Fibroblast of lung (primary cell): Measurements from ENCODE around the gene CCNY. TPM values are rescaled to one million over a fixed set of nuclear protein-coding genes. Genes with fewer than 3 reads are reported as not detected.
A peak's percentile ranks its signal among the peaks of the same experiment; 100 is the strongest.

Source experiments
- DNase-seq, 2 donors: peaks; one replicate each; pipeline versions ENCODE4 v3.0.0 to v3.0.0-alpha.2; 2010; ENCODE audit warnings: low read depth in 2 of 2
- H2AFZ ChIP-seq: 2 replicates; pipeline ENCODE4 v1.5.1; 2012; ENCODE audit warnings: low read length, control low read depth, inconsistent platforms
- H3K27ac ChIP-seq: 2 replicates; pipeline ENCODE4 v1.5.1; 2011; ENCODE audit warnings: low read length, control low read depth; ENCODE audit not compliant: insufficient read depth
- H3K27me3 ChIP-seq: 2 replicates; pipeline ENCODE4 v1.5.1; 2011; ENCODE audit warnings: mild to moderate bottlenecking, low read length; ENCODE audit not compliant: control insufficient read depth, insufficient read depth
- H3K36me3 ChIP-seq: 2 replicates; pipeline ENCODE4 v1.5.1; 2011; ENCODE audit warnings: low read length; ENCODE audit not compliant: control insufficient read depth, insufficient read depth
- H3K4me1 ChIP-seq: 2 replicates; pipeline ENCODE4 v1.5.1; 2011; ENCODE audit warnings: low read length; ENCODE audit not compliant: control insufficient read depth, insufficient read depth; ENCODE audit errors: extremely low read depth
- H3K4me2 ChIP-seq: 2 replicates; pipeline ENCODE4 v1.5.1; 2011; ENCODE audit warnings: low read length, control low read depth; ENCODE audit not compliant: insufficient read depth; ENCODE audit errors: extremely low read depth
- H3K4me3 ChIP-seq, 4 experiments: fragments of 200-600 bp in 1 of 4; sonication (generic) in 1 of 4; replicated peaks in 1 of 4; 2 replicates each; pipeline ENCODE4 v1.5.1; 2011 to 2016; ENCODE audit warnings: low read length in 4 of 4, low read depth in 3 of 4, mild to moderate bottlenecking in 3 of 4, control low read depth in 2 of 4, inconsistent platforms in 1 of 4, mixed read lengths in 1 of 4; ENCODE audit not compliant: insufficient read depth in 1 of 4; ENCODE audit errors: control extremely low read depth in 1 of 4
- H3K79me2 ChIP-seq: 2 replicates; pipeline ENCODE4 v1.5.1; 2012; ENCODE audit warnings: mild to moderate bottlenecking, low read length, inconsistent platforms; ENCODE audit not compliant: control insufficient read depth, insufficient read depth
- H3K9ac ChIP-seq: 2 replicates; pipeline ENCODE4 v1.5.1; 2011; ENCODE audit warnings: mild to moderate bottlenecking, low read length, control low read depth; ENCODE audit not compliant: insufficient read depth
- H3K9me3 ChIP-seq: 2 replicates; pipeline ENCODE4 v1.5.1; 2012; ENCODE audit warnings: low read depth, low read length; ENCODE audit not compliant: control insufficient read depth, insufficient read depth
- H4K20me1 ChIP-seq: 2 replicates; pipeline ENCODE4 v1.5.1; 2011; ENCODE audit warnings: low read length; ENCODE audit not compliant: control insufficient read depth, insufficient read depth; ENCODE audit errors: extremely low read depth
- CTCF ChIP-seq, 2 donors: IDR thresholded peaks in 1 of 2; conservative IDR thresholded peaks in 1 of 2; 1 replicate in 1 of 2; 2 replicates in 1 of 2; pipeline ENCODE4 v1.5.1; 2011 to 2012; ENCODE audit warnings: low read length in 2 of 2, control low read depth in 1 of 2, inconsistent platforms in 1 of 2, low read depth in 1 of 2, mild to moderate bottlenecking in 1 of 2
- EZH2 ChIP-seq: IDR thresholded peaks from 2 replicates; pipeline ENCODE4 v1.5.1; 2012; ENCODE audit warnings: low read length, control low read depth, mild to moderate bottlenecking; ENCODE audit errors: missing control alignments
- polyA plus RNA-seq, 2 donors: library from polyadenylated mRNA; depleted of rRNA in 1 of 2; stranded (reverse) in 1 of 2; unstranded in 1 of 2; fragments of >200 nt; gene quantifications; 2 replicates each; pipeline ENCODE4 v1.2.1, GENCODE V29; 2011 to 2012; ENCODE audit warnings: missing spikeins in 1 of 2
- total RNA-seq: library from RNA; depleted of rRNA; stranded (reverse); fragments of >200 nt; gene quantifications from 2 replicates; pipeline ENCODE4 v1.2.1, GENCODE V29; 2014

Gene CCNY
- total and polyA plus RNA-seq, 2 donors (not counting 1 experiment from before 2014, with no cell fraction given), result 34.7 to 66.4 TPM

DNA sequence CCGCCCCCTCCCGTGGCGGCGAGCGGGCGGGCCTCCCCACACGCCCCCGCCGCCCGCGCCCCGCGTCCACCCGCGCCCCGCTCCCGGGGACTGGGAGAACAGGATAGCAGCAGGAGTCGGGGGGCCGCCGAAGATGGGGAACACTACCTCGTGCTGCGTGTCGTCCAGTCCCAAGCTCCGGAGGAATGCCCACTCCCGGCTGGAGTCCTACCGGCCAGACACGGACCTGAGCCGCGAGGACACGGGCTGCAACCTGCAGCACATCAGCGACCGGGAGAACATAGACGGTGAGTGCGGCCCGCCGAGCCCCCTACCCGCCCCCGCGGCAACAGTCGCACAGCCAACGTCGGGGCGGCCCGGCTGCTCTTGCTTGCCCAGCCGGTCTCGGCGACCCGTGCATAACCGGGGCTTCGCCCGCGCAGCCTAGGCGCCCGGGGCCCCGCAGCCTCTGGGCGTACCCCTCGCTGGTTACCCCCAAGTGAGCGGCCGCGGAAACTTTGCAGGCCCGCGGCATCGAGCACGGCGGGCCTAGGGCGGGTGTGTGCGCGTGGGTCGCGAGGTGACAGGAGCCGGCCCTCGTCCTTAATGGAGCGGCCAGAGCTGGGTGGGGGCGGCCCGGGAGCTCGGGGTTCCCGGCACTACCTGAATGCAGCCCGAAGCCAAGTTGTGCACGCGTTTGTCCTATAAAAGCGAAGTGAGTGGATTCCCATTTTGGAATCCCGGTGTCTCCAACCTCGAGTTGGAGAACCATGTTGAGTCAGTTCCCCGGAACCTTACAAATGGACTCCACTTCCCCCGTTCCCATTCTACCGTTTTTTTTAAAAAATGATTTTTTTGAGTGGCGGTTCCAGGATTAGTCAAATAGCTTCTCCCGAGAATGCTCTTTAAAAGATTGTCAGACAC lies 863 bp downstream of the CCNY start:
- Histone ChIP-seq H3K27me3 (no peaks in the 10 kb centered on the region), H3K36me3 (no peaks in the 10 kb centered on the region), H3K79me2 (peaks cover 78% of the 10 kb centered on the region), H3K4me3 (peak overlapping the region; percentile 72 to 88 (median 82)), H3K4me2 (peak overlapping the region; percentile 84), H2AFZ (peak overlapping the region; percentile 70), H3K9ac (peak overlapping the region; percentile 73), H3K9me3 (no peaks in the 10 kb centered on the region), H4K20me1 (peaks cover 5% of the 10 kb centered on the region), H3K4me1 (peaks cover 12% of the 10 kb centered on the region), H3K27ac (peak overlapping the region; percentile 36)
- DNase-seq, result peak in 1 of 2 donors; percentile 40
- no peak for TF ChIP-seq CTCF (conservative IDR thresholded peaks at IDR 0.05 in 1 of 2, IDR thresholded peaks at IDR 0.05 in 1 of 2; ENCODE audit: low read depth in 1 of 2, low read length in 2 of 2)
- TF ChIP-seq EZH2, result no peak

DNA sequence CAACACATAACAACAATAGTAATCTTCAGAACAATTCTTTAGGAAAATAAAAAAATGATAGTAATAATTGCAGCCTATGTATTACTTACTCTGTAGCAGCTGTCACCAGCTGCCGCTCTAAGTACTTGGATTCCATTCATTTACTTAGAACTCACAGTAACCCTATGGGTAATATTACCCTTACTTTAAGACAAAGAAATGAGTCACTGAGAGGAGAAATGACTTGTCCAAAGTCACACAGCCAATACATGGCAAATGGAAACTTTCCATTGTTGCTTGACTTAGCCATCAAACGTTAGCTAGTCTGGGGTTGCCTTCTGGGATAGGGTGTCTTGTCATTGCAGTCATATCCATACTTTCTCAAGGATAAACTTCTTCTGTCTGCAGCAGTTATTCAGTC lies 3.6 kb downstream of the CCNY start:
- H3K4me1 ChIP-seq, result peaks cover 4% of the 10 kb centered on the region
- H3K27ac ChIP-seq, result no peak overlapping the region
- peaks cover 72% of the 10 kb centered on the region for H3K79me2 ChIP-seq
- no peaks in the 10 kb centered on the region for H3K9me3 ChIP-seq
- DNase-seq, result peak in 1 of 2 donors; percentile 56
- H3K4me2 ChIP-seq, result no peak overlapping the region
- no peak for TF ChIP-seq CTCF (conservative IDR thresholded peaks at IDR 0.05 in 1 of 2, IDR thresholded peaks at IDR 0.05 in 1 of 2; ENCODE audit: low read depth in 1 of 2, low read length in 2 of 2)
- TF ChIP-seq EZH2, result no peak
- no peak overlapping the region for H3K9ac ChIP-seq
- H3K27me3 ChIP-seq, result no peaks in the 10 kb centered on the region
- no peaks in the 10 kb centered on the region for H3K36me3 ChIP-seq
- H4K20me1 ChIP-seq, result peaks cover 5% of the 10 kb centered on the region
- H2AFZ ChIP-seq, result no peak overlapping the region
- no peak overlapping the region for H3K4me3 ChIP-seq

DNA sequence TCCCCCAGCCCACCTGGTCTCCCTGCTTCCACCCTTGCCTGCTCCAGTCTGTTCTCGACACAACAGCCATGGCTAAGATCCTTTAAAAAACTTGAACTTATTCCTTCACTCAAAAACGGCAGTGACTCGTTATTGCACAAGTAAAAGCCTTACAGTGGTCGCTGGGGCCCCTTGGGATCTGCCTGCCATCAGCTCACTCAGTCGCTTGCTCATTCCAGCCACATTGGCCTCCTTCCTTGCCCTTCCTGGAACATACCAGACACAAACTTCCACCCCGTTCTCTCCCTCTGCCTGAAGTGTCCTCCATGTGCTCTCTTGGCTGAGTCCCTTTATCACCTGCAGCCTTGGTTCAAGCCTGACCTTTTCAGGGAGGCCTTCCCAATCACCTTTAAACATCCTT lies 4.7 kb downstream of the CCNY start:
- Histone ChIP-seq H4K20me1 (peaks cover 5% of the 10 kb centered on the region), H3K36me3 (no peaks in the 10 kb centered on the region), H3K4me1 (peaks cover 2% of the 10 kb centered on the region), H3K4me2 (peak overlapping the region; percentile 66), H3K9ac (no peak overlapping the region), H3K27ac (no peak overlapping the region), H3K4me3 (no peak overlapping the region), H2AFZ (no peak overlapping the region), H3K9me3 (no peaks in the 10 kb centered on the region), H3K79me2 (peaks cover 69% of the 10 kb centered on the region), H3K27me3 (no peaks in the 10 kb centered on the region)
- DNase-seq, result no peak
- no peak for TF ChIP-seq CTCF (conservative IDR thresholded peaks at IDR 0.05 in 1 of 2, IDR thresholded peaks at IDR 0.05 in 1 of 2; ENCODE audit: low read depth in 1 of 2, low read length in 2 of 2)
- TF ChIP-seq EZH2, result no peak
